GM10248 (cell line): ENCODE measurements around the gene RRP36.

Experiments used
- CTCF ChIA-PET: fragments of 300-600 bp; sonication (Branson Sonifier 250); formaldehyde crosslinking; extraction: SDS; loops from one replicate; lab custom pipeline; 2021; ENCODE audit warnings: antibody characterized with exemption; lab: Yijun Ruan, JAX
- POLR2A ChIA-PET: fragments of 350-650 bp; sonication (Branson Sonifier 250); formaldehyde crosslinking; extraction: SDS; loops from one replicate; lab custom pipeline; 2020; ENCODE audit warnings: antibody characterized with exemption; lab: Yijun Ruan, JAX
- DNase-seq: peaks from one replicate; pipeline ENCODE4 v3.0.0; 2012; ENCODE audit errors: extremely low spot score
- TF ChIP-seq, protein P1 (sequence below): IDR thresholded peaks from 2 replicates; pipeline ENCODE4 v1.5.1; 2012; ENCODE audit warnings: mild to moderate bottlenecking, low read depth; ENCODE audit errors: extremely low read depth, missing control alignments, control extremely low read depth

RRP36 gene

DNA sequence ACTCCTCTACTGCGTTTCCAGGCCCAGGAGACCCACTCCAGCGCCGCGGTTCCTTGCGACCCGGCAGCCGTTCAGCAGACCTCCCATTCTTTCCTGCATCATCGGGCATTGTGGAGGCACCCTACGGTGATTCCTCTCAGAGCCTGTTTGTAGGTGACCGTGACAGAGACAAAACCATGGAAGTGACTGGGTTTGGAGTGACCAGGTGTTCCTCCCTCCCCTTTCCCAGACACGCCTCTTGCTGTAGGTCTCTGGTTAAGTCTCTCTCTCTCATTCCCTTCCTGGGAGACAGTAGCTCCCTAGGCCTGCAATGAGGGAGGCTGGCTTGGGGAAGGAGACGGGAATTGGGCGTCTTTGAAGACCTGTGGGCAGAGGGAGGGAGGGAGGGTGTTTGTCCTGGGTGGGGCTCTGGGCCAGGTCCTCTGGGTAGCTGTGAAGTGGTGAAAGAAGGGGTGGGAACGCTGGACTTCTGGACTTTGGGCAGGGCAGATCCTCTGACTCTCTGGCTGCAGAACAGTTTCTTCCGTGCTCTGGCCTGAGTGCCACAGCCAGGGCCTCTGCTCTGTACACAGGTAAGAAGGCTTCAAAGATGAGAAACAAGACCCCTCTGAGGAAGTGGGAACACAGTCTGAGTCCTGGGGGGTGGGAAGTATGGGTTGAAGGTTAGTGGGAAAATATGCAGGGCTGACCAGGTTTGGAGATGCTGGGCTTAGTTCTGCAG lies 38.8 kb downstream of the RRP36 start:
- POLR2A ChIA-PET: interaction anchor here (1.1 kb wide), 1 partner anchor 11 kb away, joined by 5 read pairs; no protein-coding TSS in a partner anchor
- DNase-seq: no peak
- CTCF ChIA-PET: interaction anchor here (0.9 to 1.8 kb wide), 4 partner anchors 9 to 83 kb away, joined by 3 to 5 read pairs (median 4); no protein-coding TSS in a partner anchor
- TF ChIP-seq, protein P1, sequence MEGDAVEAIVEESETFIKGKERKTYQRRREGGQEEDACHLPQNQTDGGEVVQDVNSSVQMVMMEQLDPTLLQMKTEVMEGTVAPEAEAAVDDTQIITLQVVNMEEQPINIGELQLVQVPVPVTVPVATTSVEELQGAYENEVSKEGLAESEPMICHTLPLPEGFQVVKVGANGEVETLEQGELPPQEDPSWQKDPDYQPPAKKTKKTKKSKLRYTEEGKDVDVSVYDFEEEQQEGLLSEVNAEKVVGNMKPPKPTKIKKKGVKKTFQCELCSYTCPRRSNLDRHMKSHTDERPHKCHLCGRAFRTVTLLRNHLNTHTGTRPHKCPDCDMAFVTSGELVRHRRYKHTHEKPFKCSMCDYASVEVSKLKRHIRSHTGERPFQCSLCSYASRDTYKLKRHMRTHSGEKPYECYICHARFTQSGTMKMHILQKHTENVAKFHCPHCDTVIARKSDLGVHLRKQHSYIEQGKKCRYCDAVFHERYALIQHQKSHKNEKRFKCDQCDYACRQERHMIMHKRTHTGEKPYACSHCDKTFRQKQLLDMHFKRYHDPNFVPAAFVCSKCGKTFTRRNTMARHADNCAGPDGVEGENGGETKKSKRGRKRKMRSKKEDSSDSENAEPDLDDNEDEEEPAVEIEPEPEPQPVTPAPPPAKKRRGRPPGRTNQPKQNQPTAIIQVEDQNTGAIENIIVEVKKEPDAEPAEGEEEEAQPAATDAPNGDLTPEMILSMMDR: no peak

DNA sequence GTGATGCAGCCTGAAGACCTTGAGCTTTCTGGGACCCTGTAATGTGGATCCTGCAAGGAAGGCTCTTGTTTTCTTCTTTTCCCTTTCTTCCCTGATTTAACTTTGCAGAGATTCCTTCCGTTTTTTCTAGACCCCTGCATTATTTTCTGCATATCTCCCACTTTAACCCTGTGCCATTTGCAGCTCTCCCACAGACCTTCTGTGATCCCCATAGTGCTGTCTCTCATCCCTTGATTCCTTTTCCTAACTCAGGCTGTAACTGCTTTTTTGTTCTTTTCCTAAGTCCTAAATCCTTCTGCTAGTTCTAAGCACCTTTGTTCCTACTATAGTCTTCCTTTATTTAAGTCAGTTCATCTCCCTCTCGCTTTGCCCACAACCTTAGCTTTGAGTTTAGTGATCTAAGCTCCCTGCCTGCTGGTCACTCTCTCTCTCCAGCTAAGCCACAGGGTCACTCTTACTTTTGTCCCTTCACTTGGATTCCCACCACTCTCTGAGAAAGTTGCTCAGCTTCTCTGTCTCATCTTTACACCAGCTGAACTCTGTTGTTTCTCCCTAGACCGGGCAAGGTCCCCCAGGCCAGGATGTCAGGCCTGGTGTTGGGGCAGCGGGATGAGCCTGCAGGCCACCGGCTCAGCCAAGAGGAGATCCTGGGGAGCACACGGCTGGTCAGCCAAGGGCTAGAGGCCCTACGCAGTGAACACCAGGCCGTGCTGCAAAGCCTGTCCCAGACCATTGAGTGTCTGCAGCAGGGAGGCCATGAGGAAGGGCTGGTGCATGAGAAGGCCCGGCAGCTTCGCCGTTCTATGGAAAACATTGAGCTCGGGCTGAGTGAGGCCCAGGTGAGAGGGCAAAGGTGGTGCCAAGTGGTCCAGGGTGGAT lies 39.6 kb downstream of the RRP36 start:
- TF ChIP-seq, protein P1: no peak
- POLR2A ChIA-PET: no interaction called here
- DNase-seq: no peak
- CTCF ChIA-PET: interaction anchor here (0.9 to 1.8 kb wide), 4 partner anchors 8 to 83 kb away, joined by 3 to 5 read pairs (median 4); no protein-coding TSS in a partner anchor

DNA sequence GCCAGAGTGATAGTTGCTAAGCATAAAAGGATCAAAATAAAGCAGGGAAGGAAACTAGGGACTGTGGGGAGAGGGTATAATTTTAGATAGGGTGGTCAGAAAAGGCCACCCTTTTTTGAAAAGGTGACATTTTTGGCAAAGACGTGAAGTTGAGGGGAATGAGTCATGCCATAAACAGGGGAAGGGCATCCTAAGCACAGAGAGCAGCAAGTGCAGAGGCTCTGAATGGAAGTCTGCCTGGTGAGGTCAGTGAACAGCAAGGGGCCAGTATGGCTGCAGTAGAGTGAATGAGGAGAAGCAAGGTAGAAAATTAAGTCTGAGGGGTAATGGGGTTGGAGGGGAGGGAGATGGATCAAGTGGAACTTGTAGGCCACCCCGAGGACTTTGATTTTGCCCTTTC lies 40.4 kb downstream of the RRP36 start:
- no peak for DNase-seq
- TF ChIP-seq, protein P1: no peak
- POLR2A ChIA-PET: no interaction called here
- CTCF ChIA-PET: interaction anchor here (1.8 kb wide), 2 partner anchors 7 to 55 kb away, joined by 5 read pairs; no protein-coding TSS in a partner anchor

DNA sequence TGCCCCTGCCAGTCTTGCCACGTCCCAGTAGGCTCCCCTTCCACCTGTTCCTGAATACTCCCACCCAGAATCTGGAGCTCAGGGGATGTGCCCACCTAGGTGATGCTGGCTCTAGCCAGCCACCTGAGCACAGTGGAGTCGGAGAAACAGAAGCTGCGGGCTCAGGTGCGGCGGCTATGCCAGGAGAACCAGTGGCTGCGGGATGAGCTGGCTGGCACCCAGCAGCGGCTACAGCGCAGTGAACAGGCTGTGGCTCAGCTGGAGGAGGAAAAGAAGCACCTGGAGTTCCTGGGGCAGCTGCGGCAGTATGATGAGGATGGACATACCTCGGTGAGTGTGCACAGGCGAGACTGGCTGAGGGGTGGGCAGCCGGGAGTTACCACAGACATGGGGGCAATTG lies 41.4 kb downstream of the RRP36 start:
- no peak for DNase-seq
- TF ChIP-seq, protein P1: no peak
- POLR2A ChIA-PET: no interaction called here
- CTCF ChIA-PET: interaction anchor here (0.8 to 1.5 kb wide), 4 partner anchors 10 to 172 kb away, joined by 3 to 4 read pairs (median 3); partner anchors contain the start of gene KLHDC3

DNA sequence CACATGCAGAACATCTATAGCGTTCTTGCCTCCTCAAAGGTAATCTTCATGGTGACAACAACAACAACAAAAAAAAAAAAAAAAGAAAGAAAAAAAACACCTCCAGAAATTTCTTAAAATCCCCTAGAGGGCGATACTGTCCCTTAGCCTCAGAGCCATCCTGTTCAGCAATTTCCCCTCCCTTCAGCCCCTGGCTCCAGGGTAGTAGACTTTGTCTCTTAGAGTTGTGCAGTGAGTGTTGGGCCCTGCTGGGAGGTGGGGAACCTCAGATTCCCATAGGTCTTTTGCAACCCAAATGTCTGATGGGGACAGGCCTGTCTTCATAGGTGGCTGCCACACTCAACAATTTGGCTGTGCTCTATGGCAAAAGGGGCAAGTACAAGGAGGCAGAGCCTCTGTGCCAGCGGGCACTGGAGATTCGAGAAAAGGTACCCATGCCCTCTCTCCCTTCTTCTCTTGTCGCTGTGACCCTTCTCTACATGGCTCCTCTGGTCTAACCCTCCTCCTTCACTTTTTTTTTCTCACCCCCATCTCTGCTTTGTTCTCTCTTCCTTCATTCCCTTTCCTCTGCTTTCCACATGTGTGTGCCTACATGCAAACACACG lies 48.7 kb downstream of the RRP36 start:
- peak; percentile 77 for DNase-seq
- ChIA-PET CTCF (interaction anchor here (1.0 to 3.8 kb wide), 5 partner anchors 9 to 112 kb away, joined by 3 to 19 read pairs (median 3); partner anchors contain the start of gene CUL9), POLR2A (no interaction called here)
- TF ChIP-seq, protein P1: peak; percentile 11
